Hypothalamus (tissue), 51 donors: ENCODE data around the gene C19orf25.
A peak's percentile ranks its signal among the peaks of the same experiment; 100 is the strongest.
"Not testable (repeated sequence)": the region's sequence is repeated elsewhere in the genome, so short reads cannot be mapped to it uniquely, and the experiment has no call there.

Experiments used
- DNase-seq, 51 donors: peaks; one replicate each; lab custom pipeline; 2025; lab: John Stamatoyannopoulos, UW

Gene C19orf25

GRCh38 chr19:1451916-1452801 is 26.9 kb downstream of the C19orf25 start:
- DNase-seq, result peak in 48 of 51 donors; percentile 26 to 90 (median 78)

GRCh38 chr19:1450735-1451731 is 28.0 kb downstream of the C19orf25 start:
- peak in 40 of 51 donors; percentile 22 to 84 (median 59) for DNase-seq

GRCh38 chr19:1449467-1450442 is 29.3 kb downstream of the C19orf25 start, which contains the start of gene APC2:
Gene APC2 (plus strand): TSS chr19:1450121. CDS start chr19:1453002, 2,881 bp downstream.
- DNase-seq, result peak; percentile 25 to 90 (median 81)

- no peak for DNase-seq
Measured at GRCh38 chr19:1447944-1448343, 31.1 kb downstream of the C19orf25 start.

- DNase-seq, result no peak
Measured at GRCh38 chr19:1447504-1447903, 31.5 kb downstream of the C19orf25 start.

GRCh38 chr19:1446713-1447481 is 32.1 kb downstream of the C19orf25 start:
- DNase-seq, result peak in 9 of 51 donors; percentile 16 to 52 (median 37)

- DNase-seq, result peak in 36 of 51 donors; percentile 19 to 79 (median 49)
Measured at GRCh38 chr19:1445932-1446712, 32.9 kb downstream of the C19orf25 start.

- DNase-seq, result peak in 45 of 51 donors; percentile 14 to 83 (median 55)
Measured at GRCh38 chr19:1445185-1445931, 33.7 kb downstream of the C19orf25 start.

- DNase-seq, result no peak
Measured at GRCh38 chr19:1441677-1442438, 37.2 kb downstream of the C19orf25 start.

- DNase-seq, result no peak
Measured at GRCh38 chr19:1441022-1441426, 38.0 kb downstream of the C19orf25 start.

- no peak for DNase-seq
Measured at GRCh38 chr19:1440418-1440801, 38.6 kb downstream of the C19orf25 start.

- not testable (repeated sequence) for DNase-seq
Measured at GRCh38 chr19:1439525-1440417, 39.2 kb downstream of the C19orf25 start.

- no peak for DNase-seq
Measured at GRCh38 chr19:1438933-1439354, 40.1 kb downstream of the C19orf25 start.

- DNase-seq, result peak; percentile 69 to 97 (median 89)
Measured at GRCh38 chr19:1438035-1438932, 40.7 kb downstream of the C19orf25 start, which contains the start of gene RPS15. Gene RPS15 (plus strand): TSS chr19:1438396. CDS start chr19:1438426, 30 bp downstream.
